Measurements from ENCODE around the gene SAMD14.

SAMD14 gene

DNA sequence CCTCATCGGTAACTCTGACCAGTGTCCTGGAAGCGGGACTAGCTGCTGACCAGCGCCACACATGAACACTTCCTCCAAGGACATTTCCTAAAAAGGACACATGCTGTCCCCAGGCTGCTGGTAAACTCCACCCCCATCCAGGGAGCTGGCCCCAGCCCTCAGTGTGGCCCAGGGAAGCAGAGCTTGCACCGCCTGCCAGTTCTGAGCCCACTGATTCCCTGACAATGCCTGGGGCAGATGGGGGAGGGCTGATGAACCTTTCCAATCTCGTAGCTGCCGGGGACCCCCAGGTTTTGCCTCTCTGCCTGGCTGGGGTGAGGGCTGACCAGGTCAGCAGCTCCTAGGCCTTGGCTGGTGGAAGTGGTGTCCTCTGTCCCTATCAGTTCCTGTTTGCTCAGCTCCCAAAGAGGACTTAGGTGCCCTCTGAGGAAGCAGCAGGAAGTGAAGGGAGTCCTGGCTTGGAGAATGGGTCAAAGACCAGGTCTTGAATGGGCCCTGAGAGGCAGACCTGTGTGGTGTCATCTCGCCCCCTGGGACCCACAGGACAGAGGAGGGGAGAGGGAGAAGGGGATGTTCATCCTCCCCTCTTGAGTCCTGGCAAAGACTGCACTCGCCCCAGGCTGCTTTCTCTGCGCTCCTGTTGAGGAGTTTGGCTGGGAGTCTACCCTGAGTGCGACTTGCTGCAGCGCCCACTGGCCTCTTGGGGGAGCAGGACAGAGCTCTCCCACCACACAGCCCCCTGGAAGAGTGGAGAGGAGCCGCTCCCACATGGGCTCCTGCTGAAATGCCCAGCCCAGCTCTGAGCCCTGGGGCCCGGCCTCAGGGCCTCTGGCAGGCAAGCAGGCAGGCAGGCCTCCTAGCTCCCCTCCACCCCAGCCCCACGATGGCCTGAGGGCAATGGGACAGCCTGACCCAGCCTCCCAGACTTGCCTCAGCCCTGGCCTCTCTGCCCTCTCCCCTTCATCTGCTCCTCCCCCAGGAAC, 18.0 kb downstream of the SAMD14 start:
- no peak for DNase-seq

DNA sequence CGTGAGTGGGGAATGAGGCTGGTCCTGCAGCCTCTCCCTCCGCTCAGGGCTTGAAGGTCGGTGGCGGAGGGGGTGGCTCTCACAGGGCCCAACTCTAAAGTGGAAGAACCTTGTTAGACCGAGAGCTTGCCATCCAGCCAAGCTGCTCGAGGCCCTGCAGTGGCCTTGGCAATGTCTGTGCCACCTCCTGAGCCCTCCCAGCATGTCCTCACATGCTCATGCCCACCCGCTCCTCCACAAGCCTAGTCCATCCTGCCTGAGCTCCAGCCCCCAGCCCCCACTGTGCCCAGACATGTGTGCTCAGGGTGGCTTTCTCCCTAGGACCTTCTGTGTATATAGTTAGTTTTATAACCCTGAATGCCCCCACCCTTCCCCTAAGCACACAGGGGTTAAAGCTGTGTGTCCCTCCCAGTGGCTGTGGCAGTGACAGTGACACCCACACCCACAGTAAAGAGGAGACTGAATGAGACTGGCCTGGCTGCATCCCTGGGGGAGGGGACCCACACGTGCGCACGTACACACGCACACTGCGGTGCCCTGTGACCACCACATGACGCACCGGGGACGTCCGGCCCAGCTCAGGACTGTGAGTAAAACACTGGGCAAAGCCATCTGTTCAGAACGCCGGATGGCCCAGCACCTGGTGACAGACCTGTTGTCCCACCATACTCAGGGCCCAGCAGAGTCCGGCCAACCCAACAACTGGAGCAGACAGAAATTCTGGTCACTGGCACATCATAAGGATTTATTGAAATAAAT, 19.2 kb downstream of the SAMD14 start:
- DNase-seq, result no peak

DNA sequence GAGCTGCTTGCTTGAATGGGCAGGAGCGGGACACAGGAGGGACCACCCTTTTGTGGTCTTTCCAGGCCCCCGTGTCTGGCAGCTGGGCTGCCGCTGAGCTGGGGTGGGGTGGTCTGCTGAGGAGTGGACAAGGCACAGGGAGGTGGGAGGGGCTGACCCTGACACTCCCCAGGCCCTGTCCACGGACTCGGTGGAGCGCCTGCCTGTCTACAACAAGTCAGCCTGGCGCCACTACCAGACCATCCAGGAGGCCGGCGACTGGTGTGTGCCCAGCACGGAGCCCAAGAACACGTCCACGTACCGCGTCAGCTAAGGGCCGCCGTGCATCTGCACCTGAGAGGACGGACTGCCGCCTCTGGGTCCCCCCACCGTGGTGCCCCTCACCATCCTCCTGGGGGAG, 20.2 kb downstream of the SAMD14 start:
- DNase-seq, result no peak

DNA sequence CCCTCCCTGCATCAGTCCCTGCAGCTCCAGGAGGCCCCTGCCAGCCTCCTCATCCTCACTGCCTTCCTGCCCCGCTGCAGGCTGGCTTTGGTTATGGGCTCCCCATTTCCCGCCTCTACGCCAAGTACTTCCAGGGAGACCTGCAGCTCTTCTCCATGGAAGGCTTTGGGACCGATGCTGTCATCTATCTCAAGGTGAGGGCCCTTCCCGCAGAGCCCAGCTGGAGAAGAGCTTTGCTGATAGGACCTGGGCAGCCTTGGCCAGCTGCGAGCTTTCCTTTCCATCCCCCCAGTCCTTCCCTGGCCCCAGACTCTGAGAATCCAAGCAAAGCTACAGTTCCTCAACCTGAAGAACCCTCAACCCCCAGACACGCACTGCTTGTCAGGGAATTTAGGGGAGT, 20.8 kb downstream of the SAMD14 start:
- no peak for DNase-seq

- no peak for DNase-seq
These were observed 21.4 kb downstream of the SAMD14 start for GRCh38 chr17:50108556-50108955.

DNA sequence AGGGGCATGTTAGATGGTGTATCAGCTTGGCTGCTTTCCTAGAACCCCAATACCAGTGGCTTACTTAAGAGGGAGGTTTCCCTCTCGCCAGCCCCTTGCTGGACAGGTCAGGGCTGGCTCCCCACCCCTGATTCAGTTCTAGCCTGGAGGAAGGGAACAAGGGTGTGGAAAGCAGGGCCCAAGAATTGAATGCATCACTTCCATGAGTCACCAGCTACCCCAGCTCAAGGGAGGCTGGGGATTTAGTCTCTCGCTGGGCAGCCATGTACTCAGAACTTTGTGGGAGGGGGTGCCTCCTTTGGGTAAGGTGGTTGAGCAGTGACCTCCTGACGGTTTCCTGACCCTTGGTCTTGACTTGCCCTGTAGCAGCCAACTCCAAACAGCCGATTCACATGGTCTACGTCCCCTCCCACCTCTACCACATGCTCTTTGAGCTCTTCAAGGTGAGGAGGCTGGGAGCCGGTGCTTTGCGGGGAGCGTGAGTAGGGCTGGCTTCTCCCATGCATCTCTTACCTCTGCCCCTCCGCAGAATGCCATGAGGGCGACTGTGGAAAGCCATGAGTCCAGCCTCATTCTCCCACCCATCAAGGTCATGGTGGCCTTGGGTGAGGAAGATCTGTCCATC, 22.1 kb downstream of the SAMD14 start:
- no peak for DNase-seq

GRCh38 chr17:50106393-50107131, 23.4 kb downstream of the SAMD14 start:
- no peak for DNase-seq

GRCh38 chr17:50105811-50106210, 24.1 kb downstream of the SAMD14 start:
- DNase-seq, result no peak

DNA sequence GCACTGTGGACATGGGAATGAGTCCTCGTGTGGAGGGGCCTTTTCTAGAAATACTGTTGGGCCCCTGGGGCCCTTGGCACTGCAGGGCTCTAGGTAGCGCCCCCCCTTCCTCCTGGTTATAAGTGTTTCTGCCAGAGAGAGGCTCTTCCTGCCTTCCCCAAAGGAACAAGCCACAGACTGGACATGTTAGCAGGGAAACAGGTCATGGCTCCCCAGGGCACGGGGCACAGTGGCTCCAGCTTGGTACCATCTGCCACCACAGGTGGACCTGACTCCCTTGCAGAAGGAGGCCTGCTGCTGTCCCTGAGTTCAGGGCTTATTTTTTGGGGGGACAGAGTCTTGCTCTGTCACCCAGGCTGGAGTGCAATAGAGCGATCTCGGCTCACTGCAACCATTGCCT, 26.0 kb downstream of the SAMD14 start:
- no peak for DNase-seq

DNA sequence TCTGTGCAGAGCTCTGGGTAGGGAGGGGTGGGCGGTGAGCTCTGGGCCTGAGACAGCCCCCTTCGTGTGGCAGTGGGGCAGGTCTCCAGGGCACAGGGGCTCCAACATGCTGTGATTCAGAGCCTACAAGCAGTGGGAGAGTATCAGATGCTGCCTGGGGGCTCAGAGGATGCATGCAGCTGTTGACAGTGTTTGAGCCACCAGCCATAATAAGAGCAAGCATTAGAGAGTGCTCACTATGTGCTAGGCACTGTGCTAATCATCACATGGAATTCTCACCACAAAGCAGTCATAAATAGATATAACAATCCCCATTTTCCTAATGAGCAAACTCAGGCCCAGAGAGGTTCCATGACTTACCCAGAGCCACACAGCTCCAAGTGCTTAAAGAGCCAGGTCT, 26.7 kb downstream of the SAMD14 start:
- DNase-seq, result no peak

DNA sequence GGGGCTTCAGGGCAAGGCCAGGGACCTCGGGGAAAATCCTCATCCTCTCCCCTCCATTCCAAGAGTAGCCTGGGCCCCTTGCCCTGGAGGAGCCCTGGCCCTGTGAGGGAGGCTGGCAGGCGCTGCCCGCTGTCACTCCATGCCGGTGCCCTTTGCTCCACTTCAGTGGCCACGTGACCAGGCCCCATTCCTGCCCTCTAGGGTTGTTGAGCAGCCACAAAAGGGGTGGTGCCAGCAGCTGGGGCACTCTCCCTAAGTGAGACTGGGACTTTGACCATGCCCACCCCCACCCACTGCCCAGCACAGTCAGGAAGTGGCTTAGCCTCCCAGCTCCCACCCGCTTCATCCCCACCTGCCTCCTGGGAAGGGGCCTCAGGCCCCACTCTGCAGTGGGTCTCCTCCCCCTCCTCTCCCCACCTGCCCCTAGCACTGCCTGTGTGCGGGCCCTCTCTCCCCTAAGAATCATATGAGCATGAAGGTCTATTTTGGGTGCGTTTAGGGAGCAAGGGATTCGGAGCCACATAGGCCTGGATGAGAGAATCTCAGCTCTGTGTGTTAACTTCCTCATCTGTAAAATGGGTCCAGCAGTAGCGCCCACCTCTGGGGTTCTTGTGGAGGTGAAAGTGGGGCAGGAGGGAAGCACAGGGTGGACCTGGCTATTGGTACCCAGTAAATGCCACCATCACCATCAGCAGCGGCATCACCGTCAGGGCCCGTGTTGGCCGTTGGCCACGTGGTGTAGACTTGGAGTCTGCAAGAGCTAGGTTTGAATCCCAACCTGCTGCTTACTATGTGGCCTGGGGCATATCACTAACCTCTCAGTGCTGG, 27.6 kb downstream of the SAMD14 start:
- no peak for DNase-seq

DNA sequence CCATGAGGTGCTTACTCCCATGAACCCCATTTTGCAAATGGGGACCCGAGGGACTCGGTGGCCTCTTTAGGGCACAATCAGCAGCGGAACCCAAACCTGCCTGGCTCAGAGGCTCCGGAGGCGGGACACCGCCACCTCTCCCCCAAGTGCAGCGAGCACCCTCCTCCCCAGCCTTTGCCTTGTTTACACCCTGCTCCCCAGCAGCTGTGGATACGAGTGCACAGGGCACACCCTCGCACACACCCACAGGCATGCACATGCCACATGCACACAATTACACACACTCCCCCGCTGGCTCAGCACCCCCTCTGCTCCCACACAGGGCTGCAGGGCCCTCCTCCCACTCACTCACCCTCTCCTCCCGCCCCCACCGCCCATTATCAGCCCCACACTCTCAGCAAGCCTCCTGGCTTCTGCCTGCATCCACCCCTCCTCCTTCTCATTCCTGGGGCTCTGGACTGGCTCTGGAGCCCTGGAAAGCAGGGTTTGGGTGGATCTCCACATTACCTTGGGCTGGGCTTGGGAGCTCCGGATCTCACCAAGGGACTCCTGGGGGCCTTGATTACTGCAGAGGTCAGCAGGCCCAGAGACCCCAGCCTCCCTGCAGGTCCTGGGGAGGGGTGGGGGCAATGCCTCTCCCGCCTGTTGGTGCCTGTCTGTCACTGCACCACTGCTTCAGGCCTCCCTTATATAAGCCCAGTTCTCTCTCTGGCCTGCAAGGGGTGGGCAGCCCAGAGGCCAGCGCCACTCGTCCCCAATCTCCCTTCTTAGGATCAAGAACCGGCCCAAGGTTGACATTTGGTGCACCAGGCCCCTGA, 28.4 kb downstream of the SAMD14 start:
- no peak for DNase-seq

GRCh38 chr17:50100921-50101345, 29.0 kb downstream of the SAMD14 start:
- no peak for DNase-seq

GRCh38 chr17:50100480-50100883, 29.5 kb downstream of the SAMD14 start:
- no peak for DNase-seq

GRCh38 chr17:50099003-50099402, 31.0 kb downstream of the SAMD14 start:
- DNase-seq, result no peak

DNA sequence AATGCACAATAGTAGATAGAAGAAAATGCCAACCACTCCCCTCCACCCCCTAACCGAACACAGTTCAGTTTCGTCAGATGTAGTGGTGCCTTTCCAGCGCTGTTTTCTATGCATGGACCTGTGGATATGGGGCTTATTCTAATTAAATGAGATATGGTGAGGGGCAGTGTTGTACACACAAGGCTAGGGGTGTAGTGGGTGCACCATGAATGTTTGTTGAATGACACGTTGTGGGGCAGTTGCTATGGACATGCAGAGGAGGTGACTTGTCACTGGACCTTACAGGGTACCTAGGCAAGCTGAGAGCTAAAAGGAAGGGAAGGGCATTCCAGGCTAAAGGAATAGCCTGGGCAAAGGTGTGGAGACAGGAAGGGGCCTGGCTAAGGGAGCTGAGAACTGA, 31.4 kb downstream of the SAMD14 start:
- DNase-seq, result no peak

DNA sequence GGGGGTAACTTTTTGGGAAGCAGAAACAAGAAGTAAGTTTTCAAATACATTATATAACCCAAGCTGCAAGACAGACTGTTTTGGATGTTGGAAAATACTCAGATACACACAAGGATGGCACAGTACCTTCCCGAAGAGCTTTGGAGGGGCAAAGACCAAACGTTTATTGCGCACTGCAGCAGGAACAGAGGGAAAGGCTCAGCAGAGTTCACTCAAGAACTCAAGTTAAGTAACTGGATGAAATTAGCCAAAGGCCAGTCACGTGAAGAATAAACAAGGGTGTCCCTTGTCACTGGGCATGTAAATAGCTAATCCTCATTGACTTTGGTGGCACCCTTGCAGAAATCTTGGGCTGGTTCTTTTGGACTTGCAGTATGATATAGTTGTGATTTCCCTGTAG, 32.0 kb downstream of the SAMD14 start:
- no peak for DNase-seq

DNA sequence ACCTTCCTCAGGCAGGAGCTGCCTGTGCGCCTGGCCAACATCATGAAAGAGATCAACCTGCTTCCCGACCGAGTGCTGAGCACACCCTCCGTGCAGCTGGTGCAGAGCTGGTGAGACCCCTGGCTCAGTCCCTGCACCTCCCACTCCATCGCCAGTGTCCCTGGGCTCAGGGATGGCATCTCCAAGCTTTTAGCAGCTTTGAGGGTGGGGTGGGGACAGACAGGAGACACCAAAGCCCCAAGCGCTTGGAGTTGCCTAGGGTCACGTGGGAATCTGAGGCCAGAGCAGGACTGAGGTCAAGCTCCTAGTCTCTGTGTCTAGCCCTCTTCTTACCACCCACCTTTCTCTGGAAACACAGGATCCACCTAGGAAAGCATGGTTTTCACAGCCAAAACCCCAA, 32.5 kb downstream of the SAMD14 start:
- no peak for DNase-seq

DNA sequence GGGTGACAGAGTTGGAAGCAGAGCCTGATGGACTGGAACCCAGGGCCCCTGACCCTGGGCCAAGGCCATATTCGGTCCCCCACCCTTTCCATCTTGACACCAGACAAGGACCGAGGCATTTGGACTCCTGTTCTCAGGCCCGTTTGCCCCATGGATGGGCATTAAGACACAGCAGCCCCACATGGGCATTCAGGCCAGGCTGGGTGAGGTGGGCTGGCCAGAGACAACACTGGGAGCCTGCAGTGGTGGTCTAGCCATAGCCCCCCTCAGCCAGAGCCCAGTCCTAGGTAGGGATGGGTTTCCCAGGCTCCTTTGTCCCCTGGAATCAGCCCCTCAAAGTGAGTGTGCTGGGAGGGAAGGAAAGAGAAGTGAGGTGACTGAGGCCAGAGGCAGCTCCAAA, 33.2 kb downstream of the SAMD14 start:
- DNase-seq, result no peak

DNA sequence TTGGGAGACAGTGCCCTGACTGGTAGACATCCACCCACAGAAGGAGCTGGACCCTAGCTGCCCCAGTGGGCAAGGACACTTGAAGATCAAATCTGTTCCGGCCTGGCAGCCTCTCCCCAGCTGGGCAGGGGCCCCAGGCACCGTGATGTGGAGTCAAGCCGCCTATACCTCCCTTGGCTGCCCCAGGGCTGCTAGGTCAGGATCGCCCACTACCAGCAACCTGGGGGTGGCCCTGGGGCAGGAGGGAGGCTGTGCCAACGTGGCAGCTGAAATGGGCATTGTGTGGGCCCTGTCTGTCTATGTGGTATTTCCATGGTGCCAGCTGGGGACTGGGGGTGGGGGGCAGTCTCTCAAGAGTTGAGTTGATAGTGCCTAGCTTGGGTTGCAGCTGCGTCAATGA, 33.9 kb downstream of the SAMD14 start:
- DNase-seq, result no peak

GRCh38 chr17:50095626-50096037, 34.3 kb downstream of the SAMD14 start:
- no peak for DNase-seq

All from T-helper 1 cell (primary cell).